K562 (cell line): ENCODE results near the gene CCN5. TPM values are rescaled to one million over a fixed set of nuclear protein-coding genes. Genes with fewer than 3 reads are reported as not detected.

Experiments
- ARID2 ChIP-seq: fragments of 450-650 bp; IDR thresholded peaks from 2 replicates; pipeline ENCODE4 v1.6.1; 2017; ENCODE audit warnings: antibody characterized with exemption, mild to moderate bottlenecking
- ATF1 ChIP-seq, 2 experiments: fragments of 450-650 bp in 1 of 2; IDR thresholded peaks; 2 replicates each; pipeline ENCODE4 v1.6.1; 2016; ENCODE audit warnings: missing compliant biosample characterization in 1 of 2, missing genetic modification characterization in 1 of 2
- ATF7 ChIP-seq: fragments of 450-650 bp; IDR thresholded peaks from 2 replicates; pipeline ENCODE4 v1.7.1; 2014; ENCODE audit warnings: mild to moderate bottlenecking, moderate library complexity
- BRD4 ChIP-seq: fragments of 200-600 bp; sonication (generic); IDR thresholded peaks from 2 replicates; pipeline ENCODE4 v1.6.1; 2017; ENCODE audit warnings: inconsistent platforms
- BRF1 ChIP-seq: IDR thresholded peaks from 3 replicates; pipeline ENCODE4 v1.6.1; 2011; ENCODE audit warnings: borderline replicate concordance, mild to moderate bottlenecking; ENCODE audit not compliant: insufficient read length; ENCODE audit errors: extremely low read depth
- EP400 ChIP-seq: fragments of 450-650 bp; IDR thresholded peaks from 2 replicates; pipeline ENCODE4 v1.6.1; 2017; ENCODE audit warnings: antibody characterized with exemption, mild to moderate bottlenecking, moderate library complexity
- ETV6 ChIP-seq, 3 experiments: fragments of 150-350 bp in 1 of 3; sonication (generic) in 1 of 3; formaldehyde crosslinking in 1 of 3; IDR thresholded peaks; 2 replicates each; pipeline versions ENCODE4 v1.6.1 to v1.8.0; 2014 to 2022; ENCODE audit warnings: borderline replicate concordance in 2 of 3, low read depth in 2 of 3, antibody characterized with exemption in 1 of 3, low read length in 1 of 3, mild to moderate bottlenecking in 1 of 3, missing genetic modification reagents in 1 of 3
- GATA2 ChIP-seq: sonication (generic); formaldehyde crosslinking; IDR thresholded peaks from 2 replicates; pipeline ENCODE4 v1.4.0; 2020; ENCODE audit warnings: mild to moderate bottlenecking, missing genetic modification reagents
- HDAC6 ChIP-seq: IDR thresholded peaks from 2 replicates; pipeline ENCODE4 v1.6.1; 2012; ENCODE audit warnings: low read depth, mild to moderate bottlenecking, control low read depth, inconsistent platforms, low read length, moderate library complexity
- HNRNPH1 ChIP-seq: fragments of 200-400 bp; formaldehyde crosslinking; optimal IDR thresholded peaks from 2 replicates; pipeline ENCODE3; 2017; ENCODE audit warnings: low read depth, mild to moderate bottlenecking, low read length, moderate library complexity
- HNRNPLL ChIP-seq: fragments of 200-400 bp; formaldehyde crosslinking; IDR thresholded peaks from 2 replicates; pipeline ENCODE4 v1.6.1; 2017; ENCODE audit warnings: low read length, low read depth, mild to moderate bottlenecking; ENCODE audit not compliant: poor library complexity, severe bottlenecking
- MIER1 ChIP-seq: fragments of 450-650 bp; IDR thresholded peaks from 2 replicates; pipeline ENCODE4 v1.6.1; 2016; ENCODE audit warnings: antibody characterized with exemption, mild to moderate bottlenecking, low read depth
- NR4A1 ChIP-seq, 2 experiments: fragments of 250-450 bp in 1 of 2; fragments of 450-650 bp in 1 of 2; sonication (Bioruptor Pico) in 1 of 2; IDR thresholded peaks; 2 replicates each; pipeline versions ENCODE4 v1.4.0 to v1.6.1; 2016 to 2020; ENCODE audit warnings: mild to moderate bottlenecking in 2 of 2, missing compliant biosample characterization in 1 of 2, missing genetic modification characterization in 1 of 2, moderate library complexity in 1 of 2
- POLR2AphosphoS5 ChIP-seq: IDR thresholded peaks from 2 replicates; pipeline ENCODE4 v1.6.1; 2011; ENCODE audit warnings: mild to moderate bottlenecking, low read depth, low read length, moderate library complexity; ENCODE audit not compliant: control insufficient read depth, insufficient read depth
- RBM22 ChIP-seq: fragments of 200-400 bp; formaldehyde crosslinking; IDR thresholded peaks from 2 replicates; pipeline ENCODE4 v1.6.1; 2018; ENCODE audit warnings: low read length, low read depth; ENCODE audit not compliant: poor library complexity, severe bottlenecking
- RCOR1 ChIP-seq, 2 experiments: IDR thresholded peaks; 2 replicates each; pipeline ENCODE4 v1.6.1; 2012; ENCODE audit warnings: low read depth in 2 of 2, low read length in 2 of 2, borderline replicate concordance in 1 of 2, improper control_type of control experiment in 1 of 2
- SAP30 ChIP-seq: fragments of 200-600 bp; sonication (generic); IDR thresholded peaks from 2 replicates; pipeline ENCODE4 v1.6.1; 2012; ENCODE audit warnings: borderline replicate concordance, low read depth, mild to moderate bottlenecking, moderate library complexity, low read length, control low read depth, inconsistent platforms; ENCODE audit not compliant: insufficient read depth, poor library complexity, severe bottlenecking
- SMAD3 ChIP-seq: fragments of 450-650 bp; formaldehyde crosslinking; conservative IDR thresholded peaks from 2 replicates; pipeline ENCODE4 v1.4.0; 2020; ENCODE audit warnings: mild to moderate bottlenecking
- TBP ChIP-seq: optimal IDR thresholded peaks from 2 replicates; pipeline ENCODE3; 2011; ENCODE audit warnings: low read depth, low read length, improper control_type of control experiment
- USF2 ChIP-seq: sonication (generic); formaldehyde crosslinking; IDR thresholded peaks from 2 replicates; pipeline ENCODE4 v1.5.0; 2020; ENCODE audit warnings: missing genetic modification reagents
- polyA plus RNA-seq, 8 experiments: library from polyadenylated mRNA; depleted of rRNA in 4 of 8; stranded (reverse) in 5 of 8; unstranded in 3 of 8; fragments of >200 nt; fragmentation: Nextera tagmentation in 2 of 8; fragmentation: Illumina TruSeq in 1 of 8; extraction: Ambion mirVana in 2 of 8; extraction: Trizol in 1 of 8; gene quantifications; 2 replicates each; pipeline versions ENCODE4 v1.2.1 to v1.2.3, GENCODE V29; 2011 to 2014; ENCODE audit warnings: inconsistent platforms in 1 of 8, missing spikeins in 1 of 8
- total RNA-seq, 7 experiments: library from RNA; depleted of rRNA in 6 of 7; stranded (reverse); fragments of >200 nt in 6 of 7; fragmentation: Illumina TruSeq in 2 of 7; extraction: Trizol in 2 of 7; gene quantifications; 2 replicates each; pipeline versions ENCODE4 v1.2.1 to v1.2.3, GENCODE V29; 2011 to 2021; ENCODE audit warnings: low replicate concordance in 1 of 7
- TF ChIP-seq, protein P1 (sequence below): fragments of 250-450 bp; sonication (Bioruptor Pico); IDR thresholded peaks from 2 replicates; pipeline ENCODE4 v1.9.0; 2021; ENCODE audit warnings: mild to moderate bottlenecking
- TF ChIP-seq, protein P2 (sequence below), 2 experiments: fragments of 250-450 bp in 1 of 2; fragments of 450-650 bp in 1 of 2; sonication (Bioruptor Pico) in 1 of 2; IDR thresholded peaks; 2 replicates each; pipeline versions ENCODE4 v1.6.1 to v1.8.0; 2016 to 2021; ENCODE audit warnings: mild to moderate bottlenecking in 2 of 2, moderate library complexity in 2 of 2, missing compliant biosample characterization in 1 of 2, missing genetic modification characterization in 1 of 2

Gene CCN5
- total and polyA plus RNA-seq, 9 of the 15 experiments (the other 6 are each of a cell fraction or from before 2014, with no cell fraction given), result not detected

DNA sequence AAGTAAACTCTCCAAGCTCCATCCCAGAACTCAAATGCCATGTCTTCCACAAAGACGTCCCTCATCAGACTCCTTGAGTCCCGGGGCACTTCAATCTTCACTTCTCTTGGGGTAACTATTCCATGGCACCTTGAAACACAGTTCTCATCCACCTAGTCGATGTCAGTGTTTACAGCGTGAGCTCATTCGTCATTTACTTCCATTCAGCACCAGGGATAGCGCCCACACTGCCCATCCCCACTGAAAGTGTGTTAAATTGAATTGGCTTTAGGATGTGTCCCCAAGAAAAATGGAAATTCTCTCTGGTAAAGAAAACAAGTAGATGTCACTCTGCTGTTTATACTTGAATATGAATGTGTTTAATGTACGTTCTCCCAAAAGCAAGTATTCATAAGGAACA, 61.8 kb downstream of the CCN5 start (continued):
- no peak for TF ChIP-seq HNRNPLL
- TF ChIP-seq ATF7, result no peak
- TF ChIP-seq ETV6 (IDR thresholded peaks at IDR 0.05; ENCODE audit: borderline replicate concordance in 1 of 2, low read depth in 2 of 2, low read length in 1 of 2), result no peak
- TF ChIP-seq ETV6 (CRISPR knock-in tag; IDR thresholded peaks at IDR 0.05; ENCODE audit: borderline replicate concordance), result no peak
- TF ChIP-seq, protein P1, sequence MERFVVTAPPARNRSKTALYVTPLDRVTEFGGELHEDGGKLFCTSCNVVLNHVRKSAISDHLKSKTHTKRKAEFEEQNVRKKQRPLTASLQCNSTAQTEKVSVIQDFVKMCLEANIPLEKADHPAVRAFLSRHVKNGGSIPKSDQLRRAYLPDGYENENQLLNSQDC, result no peak
- TF ChIP-seq RBM22, result no peak
- TF ChIP-seq SMAD3 (CRISPR knock-in tag), result no peak
- no peak for TF ChIP-seq ARID2
- TF ChIP-seq HDAC6, result no peak
- no peak for TF ChIP-seq BRD4
- no peak for TF ChIP-seq TBP
- TF ChIP-seq GATA2, result no peak
- TF ChIP-seq, protein P2, sequence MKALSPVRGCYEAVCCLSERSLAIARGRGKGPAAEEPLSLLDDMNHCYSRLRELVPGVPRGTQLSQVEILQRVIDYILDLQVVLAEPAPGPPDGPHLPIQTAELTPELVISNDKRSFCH (CRISPR knock-in tag; IDR thresholded peaks at IDR 0.05), result no peak
- TF ChIP-seq, protein P2 (tag; IDR thresholded peaks at IDR 0.05), result no peak
- peak in 1 of 2 experiments; percentile 45; a peak in 1 of 4 replicates for TF ChIP-seq RCOR1 (IDR thresholded peaks at IDR 0.05; ENCODE audit: borderline replicate concordance in 1 of 2, low read depth in 2 of 2, low read length in 2 of 2)
- no peak for TF ChIP-seq ATF1 (CRISPR knock-in tag; IDR thresholded peaks at IDR 0.05)
- 0 out of 2 replicates have a peak, but pooled peaks have one; percentile 13 for TF ChIP-seq ATF1 (tag; IDR thresholded peaks at IDR 0.05)
- no peak for TF ChIP-seq HNRNPH1
- TF ChIP-seq POLR2AphosphoS5, result no peak
- no peak for TF ChIP-seq SAP30
- peak; percentile 92 for TF ChIP-seq MIER1
- no peak for TF ChIP-seq BRF1
- TF ChIP-seq NR4A1 (CRISPR knock-in tag; IDR thresholded peaks at IDR 0.05), result no peak
- peak; percentile 41; the same call in 1 of the 2 replicates for TF ChIP-seq NR4A1 (tag; IDR thresholded peaks at IDR 0.05)
- no peak for TF ChIP-seq USF2 (CRISPR knock-in tag)
- no peak for TF ChIP-seq EP400
